IgD-negative memory B cell (primary cell): Measurements from ENCODE around the gene AKAP9. TPM values are rescaled to one million over a fixed set of nuclear protein-coding genes. Genes with fewer than 3 reads are reported as not detected.
"Not testable (repeated sequence)": the region's sequence is repeated elsewhere in the genome, so short reads cannot be mapped to it uniquely, and the experiment has no call there.

Source experiments
- H3K27ac Mint-ChIP-seq, 3 donors: one replicate each; pipeline ENCODE4 v1.8.0; 2020 to 2022; ENCODE audit warnings: mild to moderate bottlenecking in 3 of 3, mixed read lengths in 3 of 3, moderate library complexity in 1 of 3
- H3K27me3 Mint-ChIP-seq: one replicate; pipeline ENCODE4 v1.8.0; 2021; ENCODE audit warnings: mixed read lengths
- H3K36me3 Mint-ChIP-seq: one replicate; pipeline ENCODE4 v1.8.0; 2020; ENCODE audit warnings: mild to moderate bottlenecking, mixed read lengths
- H3K4me1 Mint-ChIP-seq, 3 donors: one replicate each; pipeline ENCODE4 v1.8.0; 2020 to 2022; ENCODE audit warnings: mixed read lengths in 3 of 3, mild to moderate bottlenecking in 1 of 3
- H3K4me3 Mint-ChIP-seq, 4 donors: one replicate each; pipeline ENCODE4 v1.8.0; 2020 to 2022; ENCODE audit warnings: mild to moderate bottlenecking in 4 of 4, mixed read lengths in 4 of 4, moderate library complexity in 3 of 4
- H3K9me3 Mint-ChIP-seq, 3 donors: one replicate each; pipeline ENCODE4 v1.8.0; 2020 to 2021; ENCODE audit warnings: mixed read lengths in 3 of 3, mild to moderate bottlenecking in 1 of 3
- polyA plus RNA-seq: library from polyadenylated mRNA; unstranded; fragments of 300-500 nt; fragmentation: Illumina TruSeq; gene quantifications from one replicate; pipeline ENCODE4 v1.2.3, GENCODE V29; 2021

Gene AKAP9
- polyA plus RNA-seq, 1 donor from 2014 or later: 36.2 TPM

DNA sequence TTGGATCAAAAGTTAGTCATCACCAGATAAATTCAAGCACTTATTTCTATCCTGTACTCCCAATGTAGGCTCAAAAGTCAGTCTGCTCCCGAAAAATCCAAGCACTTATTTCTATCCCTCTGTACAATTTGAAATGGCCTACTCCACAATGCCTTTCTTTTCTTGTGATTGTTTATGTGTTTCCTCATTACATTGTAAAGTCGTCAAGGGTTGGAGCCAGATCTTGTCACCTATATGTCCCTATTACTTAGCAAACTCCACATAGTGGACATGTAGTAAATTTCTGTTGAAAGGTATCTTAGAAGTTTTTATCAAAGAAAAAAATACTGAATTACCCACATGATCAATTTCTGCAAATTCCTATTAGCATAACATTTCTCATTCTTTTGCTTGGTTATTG, 111.5 kb downstream of the AKAP9 start:
- Mint-ChIP-seq H3K27ac (no peak overlapping the region), H3K27me3 (no peaks in the 10 kb centered on the region), H3K4me1 (peaks cover 1 to 5% (median 2%) of the 10 kb centered on the region in 3 donors), H3K4me3 (no peak overlapping the region), H3K9me3 (no peaks in the 10 kb centered on the region), H3K36me3 (peaks cover 14% of the 10 kb centered on the region)

DNA sequence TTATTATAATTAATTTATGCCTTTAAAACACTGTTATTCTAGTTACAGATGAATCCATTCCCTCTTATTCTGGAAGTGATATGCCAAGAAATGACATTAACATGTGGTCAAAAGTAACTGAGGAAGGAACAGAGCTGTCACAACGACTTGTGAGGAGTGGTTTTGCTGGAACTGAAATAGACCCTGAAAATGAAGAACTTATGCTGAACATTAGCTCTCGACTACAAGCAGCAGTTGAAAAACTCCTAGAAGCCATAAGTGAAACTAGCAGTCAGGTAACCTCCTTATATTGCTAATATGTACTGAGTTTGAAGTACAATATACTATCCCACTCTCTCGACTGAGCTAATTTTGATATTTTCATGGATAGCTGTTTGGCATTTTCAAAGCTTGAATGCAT, 112.0 kb downstream of the AKAP9 start:
- H3K9me3 Mint-ChIP-seq: no peaks in the 10 kb centered on the region
- H3K4me3 Mint-ChIP-seq: no peak overlapping the region
- peaks cover 6 to 8% (median 6%) of the 10 kb centered on the region in 3 donors for H3K4me1 Mint-ChIP-seq
- peaks cover 14% of the 10 kb centered on the region for H3K36me3 Mint-ChIP-seq
- no peak overlapping the region for H3K27ac Mint-ChIP-seq
- H3K27me3 Mint-ChIP-seq: no peaks in the 10 kb centered on the region

GRCh38 chr7:92053312-92053711, 112.7 kb downstream of the AKAP9 start:
- Mint-ChIP-seq H3K27me3 (no peaks in the 10 kb centered on the region), H3K36me3 (peaks cover 14% of the 10 kb centered on the region), H3K9me3 (no peaks in the 10 kb centered on the region), H3K4me1 (peaks cover 9 to 14% (median 10%) of the 10 kb centered on the region in 3 donors), H3K27ac (no peak overlapping the region), H3K4me3 (no peak overlapping the region)

- H3K27ac Mint-ChIP-seq: no peak overlapping the region
- peaks cover 10 to 12% (median 10%) of the 10 kb centered on the region in 3 donors for H3K4me1 Mint-ChIP-seq
- no peaks in the 10 kb centered on the region for H3K27me3 Mint-ChIP-seq
- no peak overlapping the region for H3K4me3 Mint-ChIP-seq
- no peaks in the 10 kb centered on the region for H3K9me3 Mint-ChIP-seq
- peaks cover 6% of the 10 kb centered on the region for H3K36me3 Mint-ChIP-seq
Observed at GRCh38 chr7:92056286-92056685, 115.6 kb downstream of the AKAP9 start.

DNA sequence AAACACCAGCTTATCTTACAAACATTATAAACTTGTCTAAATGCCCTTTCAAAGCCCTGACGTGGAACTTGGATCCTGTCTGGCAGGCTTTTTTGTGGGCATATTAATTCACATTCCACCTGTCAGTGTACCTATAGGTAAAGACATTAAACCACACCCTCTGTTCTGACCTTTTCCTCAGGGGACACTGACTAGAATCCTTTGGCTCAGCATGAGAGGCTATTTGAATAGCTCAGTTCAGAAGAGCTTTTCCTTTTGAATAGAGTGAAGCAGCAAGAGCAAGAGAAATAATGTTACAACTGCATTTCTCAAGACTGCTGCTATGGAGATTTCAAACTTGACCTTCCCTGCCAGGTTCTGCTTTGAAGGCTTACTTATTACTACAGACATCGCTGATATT, 116.7 kb downstream of the AKAP9 start:
- Mint-ChIP-seq H3K4me1 (peaks cover 9 to 12% (median 10%) of the 10 kb centered on the region in 3 donors), H3K4me3 (no peak overlapping the region)

GRCh38 chr7:92058040-92058439, 117.4 kb downstream of the AKAP9 start:
- H3K9me3 Mint-ChIP-seq: no peaks in the 10 kb centered on the region
- no peak overlapping the region for H3K4me3 Mint-ChIP-seq
- no peaks in the 10 kb centered on the region for H3K27me3 Mint-ChIP-seq
- H3K27ac Mint-ChIP-seq: peak overlapping the region in 1 of 3 donors; percentile 47
- H3K36me3 Mint-ChIP-seq: peaks cover 7% of the 10 kb centered on the region
- H3K4me1 Mint-ChIP-seq: peaks cover 9 to 12% (median 10%) of the 10 kb centered on the region in 3 donors

More for the DNA sequence above, 116.7 kb downstream of the AKAP9 start:
- Mint-ChIP-seq H3K36me3 (peaks cover 4% of the 10 kb centered on the region), H3K27me3 (no peaks in the 10 kb centered on the region), H3K27ac (peak overlapping the region in 1 of 3 donors; percentile 47), H3K9me3 (no peaks in the 10 kb centered on the region)

DNA sequence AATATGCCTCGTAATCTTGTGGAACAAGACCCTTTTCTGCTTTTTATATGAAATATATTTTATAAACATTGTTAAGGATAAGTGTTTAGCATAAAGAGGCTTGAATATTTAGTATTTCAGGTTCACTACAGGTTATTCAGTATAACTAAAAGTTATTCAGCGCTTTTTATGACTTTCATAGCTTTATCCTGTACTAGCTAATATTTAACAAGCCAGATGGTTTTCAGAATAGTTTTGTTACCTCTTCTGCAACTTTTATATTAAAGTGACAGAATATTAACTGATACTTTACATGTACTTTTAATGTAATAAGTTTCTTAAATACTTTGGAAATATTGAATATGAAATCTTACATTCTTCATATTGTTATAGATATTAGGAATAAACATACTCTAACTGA, 118.2 kb downstream of the AKAP9 start:
- peaks cover 7% of the 10 kb centered on the region for H3K36me3 Mint-ChIP-seq
- no peak overlapping the region for H3K27ac Mint-ChIP-seq
- no peak overlapping the region for H3K4me3 Mint-ChIP-seq
- no peaks in the 10 kb centered on the region for H3K27me3 Mint-ChIP-seq
- peaks cover 9 to 12% (median 10%) of the 10 kb centered on the region in 3 donors for H3K4me1 Mint-ChIP-seq
- no peaks in the 10 kb centered on the region for H3K9me3 Mint-ChIP-seq

DNA sequence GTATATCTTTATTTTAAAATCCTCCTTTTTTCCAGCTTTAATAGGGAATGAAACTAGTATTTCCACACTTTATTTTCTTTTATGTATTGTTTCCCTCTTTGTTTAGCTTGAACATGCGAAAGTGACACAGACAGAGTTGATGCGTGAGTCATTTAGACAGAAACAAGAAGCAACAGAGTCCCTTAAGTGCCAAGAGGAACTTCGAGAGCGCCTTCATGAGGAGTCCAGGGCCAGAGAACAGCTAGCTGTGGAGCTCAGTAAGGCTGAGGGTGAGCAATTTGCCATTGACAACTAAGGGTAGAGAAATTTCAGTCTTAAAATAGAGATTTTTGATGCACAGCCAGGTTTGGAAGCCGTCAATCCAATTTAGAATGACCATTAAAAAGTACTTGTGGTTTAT, 120.5 kb downstream of the AKAP9 start:
- Mint-ChIP-seq H3K27me3 (no peaks in the 10 kb centered on the region), H3K9me3 (no peaks in the 10 kb centered on the region), H3K27ac (no peak overlapping the region), H3K4me1 (peaks cover 9 to 10% (median 10%) of the 10 kb centered on the region in 3 donors), H3K36me3 (peaks cover 5% of the 10 kb centered on the region), H3K4me3 (no peak overlapping the region)

DNA sequence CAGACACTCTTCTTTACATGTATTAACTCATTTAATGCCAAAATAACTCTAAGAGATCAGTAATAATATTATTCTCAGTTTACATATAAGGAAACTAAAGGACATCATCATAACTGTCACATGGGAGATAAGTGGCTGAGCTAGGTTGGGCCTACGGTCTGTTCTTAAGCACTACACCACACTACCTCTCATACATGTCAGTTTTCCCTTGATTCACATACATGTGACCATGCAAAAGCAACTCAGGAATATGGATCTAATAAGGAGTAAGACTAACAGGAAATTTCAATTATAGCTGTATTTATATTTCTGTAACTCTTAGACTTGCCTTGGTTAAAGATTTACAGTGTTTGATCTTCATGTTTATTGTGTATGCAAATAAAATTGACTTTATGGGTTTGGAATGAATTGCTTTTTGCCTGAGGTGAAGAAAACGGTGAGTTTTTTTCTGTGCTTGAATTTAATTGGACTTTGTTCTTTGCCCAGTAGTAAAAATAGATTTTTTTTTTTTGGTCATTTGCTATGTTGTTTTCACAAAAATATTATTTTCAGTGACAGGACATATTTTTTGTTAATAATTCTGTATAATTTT, 123.9 kb downstream of the AKAP9 start:
- Mint-ChIP-seq H3K27me3 (no peaks in the 10 kb centered on the region), H3K4me1 (peaks cover 0 to 3% (median 0%) of the 10 kb centered on the region in 3 donors), H3K4me3 (no peak overlapping the region), H3K36me3 (peaks cover 14% of the 10 kb centered on the region), H3K27ac (no peak overlapping the region), H3K9me3 (no peaks in the 10 kb centered on the region)

GRCh38 chr7:92071032-92071431, 130.4 kb downstream of the AKAP9 start:
- Mint-ChIP-seq H3K27ac (no peak overlapping the region), H3K4me3 (no peak overlapping the region), H3K9me3 (no peaks in the 10 kb centered on the region), H3K36me3 (peaks cover 25% of the 10 kb centered on the region), H3K27me3 (no peaks in the 10 kb centered on the region), H3K4me1 (no peaks in the 10 kb centered on the region)

- no peaks in the 10 kb centered on the region for H3K9me3 Mint-ChIP-seq
- peaks cover 24% of the 10 kb centered on the region for H3K36me3 Mint-ChIP-seq
- no peaks in the 10 kb centered on the region for H3K27me3 Mint-ChIP-seq
- H3K4me3 Mint-ChIP-seq: no peak overlapping the region
- no peaks in the 10 kb centered on the region for H3K4me1 Mint-ChIP-seq
- H3K27ac Mint-ChIP-seq: no peak overlapping the region
Observed at GRCh38 chr7:92072121-92072520, 131.5 kb downstream of the AKAP9 start.

DNA sequence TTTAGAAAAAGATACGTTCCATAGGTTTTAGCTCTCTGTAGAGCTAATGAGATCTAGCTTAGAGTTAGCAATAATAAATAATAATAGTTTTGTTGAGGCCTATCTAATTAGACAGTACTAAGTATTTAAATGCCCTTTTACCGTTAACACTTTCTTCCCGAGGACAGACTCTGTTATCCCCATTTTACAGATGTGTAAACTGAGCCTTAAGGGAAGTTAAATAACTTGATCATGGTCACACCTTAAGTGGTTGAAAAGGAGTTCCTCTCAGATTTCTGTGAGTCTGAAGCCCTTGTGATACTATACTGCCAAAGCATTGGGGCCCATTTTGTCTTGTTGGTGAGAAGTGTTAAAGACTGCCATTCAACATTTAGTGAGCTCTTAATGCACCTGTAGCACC, 132.0 kb downstream of the AKAP9 start:
- H3K27ac Mint-ChIP-seq: no peak overlapping the region
- H3K4me1 Mint-ChIP-seq: no peaks in the 10 kb centered on the region
- no peaks in the 10 kb centered on the region for H3K27me3 Mint-ChIP-seq
- H3K36me3 Mint-ChIP-seq: peaks cover 20% of the 10 kb centered on the region
- H3K9me3 Mint-ChIP-seq: no peaks in the 10 kb centered on the region
- H3K4me3 Mint-ChIP-seq: no peak overlapping the region

- H3K4me3 Mint-ChIP-seq: no peak overlapping the region
- no peaks in the 10 kb centered on the region for H3K27me3 Mint-ChIP-seq
- H3K9me3 Mint-ChIP-seq: no peaks in the 10 kb centered on the region
- no peak overlapping the region for H3K27ac Mint-ChIP-seq
- no peaks in the 10 kb centered on the region for H3K4me1 Mint-ChIP-seq
- peaks cover 22% of the 10 kb centered on the region for H3K36me3 Mint-ChIP-seq
Observed at GRCh38 chr7:92075455-92076158, 134.9 kb downstream of the AKAP9 start.

DNA sequence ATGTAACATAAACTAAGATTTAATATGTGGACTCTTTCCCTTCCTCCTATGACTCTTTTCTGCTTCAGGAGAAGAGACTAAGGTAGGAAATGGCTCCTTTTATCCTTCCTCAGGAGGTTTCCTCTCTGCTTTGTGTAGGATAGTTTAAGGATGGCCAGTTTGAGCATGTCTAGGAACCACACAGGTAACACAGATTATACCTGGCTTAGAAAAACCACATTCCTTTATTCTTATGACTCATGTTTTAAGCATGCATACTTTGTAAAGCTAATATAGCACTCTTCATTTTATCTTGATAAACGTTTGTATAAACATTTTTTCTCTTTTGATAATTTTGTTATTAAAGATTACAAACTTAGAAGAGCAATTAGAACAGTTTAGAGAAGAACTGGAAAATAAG, 135.8 kb downstream of the AKAP9 start:
- H3K36me3 Mint-ChIP-seq: peaks cover 22% of the 10 kb centered on the region
- no peak overlapping the region for H3K27ac Mint-ChIP-seq
- H3K9me3 Mint-ChIP-seq: no peaks in the 10 kb centered on the region
- H3K27me3 Mint-ChIP-seq: no peaks in the 10 kb centered on the region
- H3K4me3 Mint-ChIP-seq: no peak overlapping the region
- H3K4me1 Mint-ChIP-seq: no peaks in the 10 kb centered on the region

DNA sequence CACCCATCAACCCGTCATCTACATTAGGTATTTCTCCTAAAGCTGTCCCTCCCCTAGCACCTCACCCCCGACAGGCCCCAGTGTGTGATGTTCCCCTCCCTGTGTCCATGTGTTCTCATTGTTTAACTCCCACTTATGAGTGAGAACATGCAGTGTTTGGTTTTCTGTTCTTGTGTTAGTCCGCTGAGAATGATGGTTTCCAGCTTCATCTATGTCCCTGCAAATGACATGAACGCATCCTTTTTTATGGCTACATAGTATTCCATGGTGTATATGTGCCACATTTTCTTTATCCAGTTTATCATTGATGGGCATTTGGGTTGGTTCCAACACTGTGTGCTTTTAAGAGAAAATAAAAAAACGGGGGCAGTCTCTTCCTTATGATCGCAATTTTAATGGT, 143.3 kb downstream of the AKAP9 start:
- H3K27me3 Mint-ChIP-seq, H3K4me1 Mint-ChIP-seq, H3K27ac Mint-ChIP-seq, H3K4me3 Mint-ChIP-seq, H3K9me3 Mint-ChIP-seq: not testable (repeated sequence)
- H3K36me3 Mint-ChIP-seq: peaks cover 22% of the 10 kb centered on the region

DNA sequence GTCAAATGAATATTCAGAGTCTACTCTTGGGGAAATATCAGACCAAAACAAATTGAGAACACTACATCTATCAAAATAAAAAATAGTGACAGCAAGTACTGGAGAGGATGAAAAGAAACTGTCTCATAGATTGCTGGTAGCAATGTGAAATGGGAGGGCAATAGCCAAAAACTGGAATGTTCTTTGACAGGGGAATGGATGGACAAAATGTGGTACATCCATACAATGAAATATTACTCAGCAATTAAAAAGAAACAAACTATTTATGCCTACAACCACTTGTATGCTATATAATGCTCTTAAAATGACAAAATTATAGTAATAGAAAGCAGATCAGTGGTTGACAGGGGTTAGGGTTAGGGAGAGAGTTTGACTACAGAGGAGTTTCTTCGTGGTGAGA, 147.6 kb downstream of the AKAP9 start:
- H3K36me3 Mint-ChIP-seq: peaks cover 17% of the 10 kb centered on the region
- H3K27ac Mint-ChIP-seq: no peak overlapping the region
- H3K4me3 Mint-ChIP-seq: no peak overlapping the region
- H3K4me1 Mint-ChIP-seq: no peaks in the 10 kb centered on the region
- no peaks in the 10 kb centered on the region for H3K9me3 Mint-ChIP-seq
- H3K27me3 Mint-ChIP-seq: no peaks in the 10 kb centered on the region
